GM18868 (cell line): Measurements from ENCODE around the gene NOP58.
"Not testable (repeated sequence)": the region's sequence is repeated elsewhere in the genome, so short reads cannot be mapped to it uniquely, and the experiment has no call there.

Experiments
- ATAC-seq: cut with Tn5 transposase; IDR thresholded peaks from one replicate; pipeline ENCODE4 v1.9.1; 2021; ENCODE audit warnings: mild to moderate bottlenecking, moderate library complexity; ENCODE audit not compliant: unreplicated experiment

Gene NOP58

GRCh38 chr2:202265467-202266277 is at the start of gene NOP58:
NOP58 (plus strand) TSS chr2:202265763; CDS start chr2:202265942, 179 bp downstream.
- ATAC-seq = peak; percentile 82

- no peak for ATAC-seq
Measured at GRCh38 chr2:202221873-202222272, 43.7 kb upstream of the NOP58 start.

- ATAC-seq = peak; percentile 23
Measured at GRCh38 chr2:202237787-202238233, 27.8 kb upstream of the NOP58 start.

DNA sequence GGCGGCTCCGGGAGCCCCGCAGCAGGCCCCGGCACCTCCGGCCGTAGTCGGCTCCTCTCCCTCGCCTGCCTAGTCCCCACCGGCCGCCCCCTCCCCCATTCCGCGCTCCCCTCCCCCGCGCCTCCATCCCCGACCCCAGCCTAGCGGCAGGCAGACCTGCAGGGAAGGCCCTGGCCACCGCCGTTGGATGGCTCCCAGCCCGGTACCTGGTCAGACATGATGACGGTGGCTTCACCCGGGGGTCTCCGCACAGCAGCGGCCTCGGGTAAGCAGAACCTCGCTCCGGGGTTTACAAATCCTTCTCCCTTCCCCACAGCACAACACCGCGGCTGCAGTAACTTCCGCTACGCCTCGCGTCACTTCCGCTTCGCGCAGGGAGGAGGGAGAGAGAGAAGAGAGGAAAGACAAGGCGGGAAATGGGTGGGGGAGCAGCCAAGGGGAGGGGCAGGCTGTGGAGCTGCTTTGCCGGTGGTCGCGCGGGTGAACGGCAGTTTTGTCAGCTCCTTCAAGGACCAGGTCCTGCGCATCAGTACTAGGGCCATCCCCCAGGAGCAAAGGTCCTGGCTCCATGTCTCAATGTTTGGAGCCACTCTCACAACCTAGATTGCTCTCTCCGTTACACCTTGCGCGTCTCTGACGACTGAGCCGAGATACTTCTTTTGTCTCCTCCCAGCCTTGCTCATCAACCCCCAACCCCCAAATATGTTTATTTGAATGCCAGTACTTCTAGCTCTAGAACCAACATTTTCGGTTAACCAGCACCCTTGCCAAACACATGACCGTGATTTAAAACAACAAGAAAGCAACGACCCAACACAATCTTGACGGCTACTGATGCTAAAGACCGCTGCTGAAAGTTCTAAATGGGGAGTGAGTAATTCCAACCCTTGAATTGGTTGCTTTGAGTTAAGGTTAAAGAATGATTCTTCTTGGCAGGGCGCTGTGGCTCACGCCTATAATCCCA is 27.0 kb upstream of the NOP58 start, which contains the start of gene SUMO1:
Gene SUMO1 (minus strand): TSS at position 364 of the 964 bp plus-strand sequence. CDS start 146 bp downstream, at position 218.
- ATAC-seq = peak; percentile 99

DNA sequence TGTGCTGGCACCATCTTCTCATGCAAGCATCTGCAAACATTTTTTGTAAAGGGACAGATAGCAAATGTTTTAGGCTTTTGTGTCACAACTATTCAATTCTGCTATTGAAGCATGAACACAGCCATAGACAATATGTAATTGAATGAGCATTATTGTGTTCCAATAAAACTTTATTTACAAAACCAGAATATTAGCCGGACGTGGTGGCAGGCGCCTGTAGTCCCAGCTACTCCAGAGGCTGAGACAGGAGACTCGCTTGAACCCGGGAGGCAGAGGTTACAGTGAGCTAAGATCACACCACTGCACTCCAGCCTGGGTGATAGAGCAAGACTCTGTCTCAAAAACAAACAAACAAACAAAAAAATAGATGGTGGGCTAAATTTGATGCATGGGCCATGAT is 17.9 kb upstream of the NOP58 start:
- not testable (repeated sequence) for ATAC-seq

DNA sequence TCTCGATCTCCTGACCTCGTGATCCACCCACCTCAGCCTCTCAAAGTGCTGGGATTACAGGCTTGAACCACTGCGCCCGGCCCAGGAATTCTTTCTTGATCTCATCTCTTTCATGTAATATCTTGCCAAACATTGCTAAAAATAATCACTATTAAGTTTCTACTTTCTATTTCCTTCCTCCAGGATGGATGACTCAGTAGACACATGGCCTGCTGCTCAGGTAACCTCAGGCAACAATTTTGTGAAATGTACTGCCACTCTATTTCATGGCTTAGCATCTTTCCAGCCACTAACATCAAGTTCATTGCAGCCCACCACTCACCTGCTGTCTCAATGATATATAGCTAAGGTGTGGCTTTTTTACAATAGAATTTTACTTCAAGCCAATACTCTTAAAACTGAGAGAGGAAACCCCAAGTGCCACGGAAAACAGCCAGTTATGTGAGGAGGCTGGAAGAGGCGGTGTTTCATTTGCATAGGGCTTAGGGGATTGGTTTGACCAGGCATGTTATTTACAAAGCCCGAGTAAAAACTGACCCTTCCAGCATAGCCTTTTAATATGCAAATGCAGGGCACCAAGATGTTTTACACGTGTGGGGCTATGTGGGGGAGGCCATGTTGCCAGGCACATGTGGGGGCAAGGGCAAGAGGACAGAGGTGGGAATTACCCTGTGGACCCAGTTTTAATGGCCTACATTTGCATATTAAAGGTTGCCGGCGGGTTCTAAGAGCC is 15.9 kb upstream of the NOP58 start:
- ATAC-seq = no peak

- ATAC-seq = no peak
Measured at GRCh38 chr2:202251494-202251893, 14.1 kb upstream of the NOP58 start.

DNA sequence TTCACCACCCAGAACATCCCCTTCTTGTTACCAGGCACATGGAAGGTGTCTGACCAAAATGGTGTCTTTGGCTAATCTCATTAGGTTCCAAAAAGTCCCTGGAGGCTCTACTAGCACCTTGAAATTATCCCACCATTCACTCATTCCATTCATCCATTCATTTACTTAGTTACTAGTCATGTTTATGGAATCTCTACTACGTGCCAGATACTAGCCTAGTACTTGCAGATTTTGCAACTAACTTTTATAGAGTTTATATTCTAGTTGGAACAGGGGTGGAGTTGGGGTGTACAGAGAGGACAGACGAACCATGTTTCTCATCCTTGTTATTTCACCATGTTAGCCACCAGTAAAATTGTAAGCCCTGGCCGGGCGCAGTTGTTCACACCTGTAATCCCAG is 4.0 kb upstream of the NOP58 start:
- no peak for ATAC-seq

DNA sequence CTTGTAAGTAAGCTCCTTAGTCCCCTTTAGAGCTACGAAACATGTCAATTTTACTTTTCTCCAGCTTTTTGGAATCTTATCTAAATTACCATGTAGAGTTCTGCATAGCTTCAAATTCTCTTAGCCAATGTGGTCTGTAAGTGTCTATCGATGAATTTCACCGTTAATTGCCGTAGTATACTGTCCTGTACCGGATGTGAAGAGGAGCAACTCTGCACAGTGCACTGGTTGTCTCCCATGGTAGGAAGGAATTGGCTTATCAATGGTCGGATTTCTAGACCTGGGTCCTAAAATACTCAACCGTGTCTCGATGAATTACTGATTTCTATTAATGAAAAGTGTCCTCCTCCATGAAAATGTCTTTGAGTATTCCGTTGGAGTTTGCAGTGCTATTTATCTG is 1.9 kb downstream of the NOP58 start:
- no peak for ATAC-seq

DNA sequence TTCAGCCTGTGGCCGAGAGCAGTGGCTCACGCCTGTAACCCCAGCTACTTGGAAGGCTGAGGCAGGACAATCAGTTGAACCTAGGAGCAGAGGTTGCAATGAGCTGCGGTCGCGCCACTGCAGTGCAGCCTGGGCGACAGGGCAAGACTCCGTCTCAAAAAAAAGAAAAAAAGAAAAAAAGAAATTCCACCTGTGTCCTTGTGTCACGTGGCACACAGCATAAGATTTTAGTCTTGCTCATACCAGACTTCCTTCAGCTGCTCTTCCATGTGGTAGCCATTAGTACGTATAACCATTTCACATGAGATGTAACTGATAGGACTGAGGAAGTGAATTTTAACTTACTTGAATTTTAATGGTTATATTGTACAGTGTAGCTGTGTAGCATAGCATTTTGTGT is 4.0 kb downstream of the NOP58 start:
- no peak for ATAC-seq

GRCh38 chr2:202270487-202270886 is 4.9 kb downstream of the NOP58 start:
- no peak for ATAC-seq

- ATAC-seq = not testable (repeated sequence)
Measured at GRCh38 chr2:202276078-202276720, 10.6 kb downstream of the NOP58 start.

- ATAC-seq = peak; percentile 73
Measured at GRCh38 chr2:202278036-202278760, 12.6 kb downstream of the NOP58 start.

DNA sequence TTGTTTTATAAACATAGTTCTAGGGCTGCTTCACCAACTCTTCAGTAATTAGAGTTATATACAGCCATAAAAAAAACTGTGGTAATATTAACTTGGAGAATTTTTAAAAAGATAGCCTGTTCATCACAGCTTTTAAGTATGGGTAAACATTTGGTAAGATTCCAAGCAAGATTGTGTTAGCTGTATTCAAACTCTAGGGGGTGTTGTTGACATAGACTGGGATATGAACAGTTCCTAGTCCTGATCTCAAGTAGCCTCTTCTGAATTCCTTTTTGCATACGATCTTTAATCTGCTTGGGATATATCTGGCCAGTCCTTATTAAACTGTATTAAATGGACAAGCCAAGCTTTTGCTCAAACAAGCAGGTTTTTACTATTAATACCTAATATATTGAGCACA is 13.4 kb downstream of the NOP58 start:
- ATAC-seq = no peak

DNA sequence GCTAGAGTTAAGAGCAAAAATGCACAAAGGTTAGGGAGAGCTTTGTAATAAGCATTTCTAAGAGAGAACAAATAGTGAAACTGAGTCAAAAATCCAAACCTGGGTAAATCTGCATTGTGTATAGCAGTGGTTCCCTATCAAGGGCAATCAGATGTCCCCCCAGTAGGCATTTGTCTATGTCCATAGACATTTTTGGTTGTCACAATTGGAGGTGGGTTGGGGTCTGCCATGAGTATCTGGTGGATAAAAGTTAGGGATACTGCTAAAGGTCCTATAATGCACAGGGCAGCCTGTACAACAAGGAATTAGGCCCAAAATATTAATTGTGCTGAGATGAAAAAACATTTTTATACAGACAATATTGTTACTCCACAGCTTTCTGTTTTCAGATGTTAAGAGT is 21.0 kb downstream of the NOP58 start:
- ATAC-seq = no peak

DNA sequence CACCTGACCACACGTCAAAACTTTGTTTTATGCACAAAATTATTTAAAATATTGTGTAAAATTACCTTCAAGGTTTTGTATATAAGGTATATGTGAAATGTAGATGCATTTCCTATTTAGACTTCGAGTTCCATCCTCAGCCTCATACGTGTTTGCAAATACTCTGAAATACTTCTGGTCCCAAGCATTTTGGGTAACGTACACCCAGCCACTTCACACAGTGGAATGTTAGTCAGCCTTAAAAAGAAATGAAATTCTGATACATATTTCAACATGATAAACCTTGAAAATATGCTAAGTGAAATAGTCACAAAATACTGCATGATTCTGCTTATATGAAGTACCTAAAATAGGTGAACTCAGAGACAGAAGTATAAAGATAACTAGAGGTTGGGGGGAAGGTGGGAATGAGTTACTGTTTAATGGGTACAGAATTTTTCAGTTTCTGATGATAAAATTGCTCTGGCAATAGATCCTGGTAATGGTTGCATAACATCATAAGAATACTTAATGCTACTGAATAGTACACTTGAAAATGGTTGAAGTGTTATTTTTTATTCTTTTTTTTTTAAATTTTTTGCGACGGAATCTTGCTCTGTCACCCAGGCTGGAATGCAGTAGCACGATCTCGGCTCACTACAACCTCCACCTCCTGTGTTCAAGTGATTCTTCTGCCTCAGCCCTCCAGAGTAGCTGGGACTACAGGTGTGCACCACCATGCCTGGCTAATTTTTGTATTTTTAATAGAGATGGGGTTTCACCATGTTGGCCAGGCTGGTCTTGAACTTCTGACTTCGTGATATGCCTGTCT is 24.0 kb downstream of the NOP58 start:
- ATAC-seq = no peak

DNA sequence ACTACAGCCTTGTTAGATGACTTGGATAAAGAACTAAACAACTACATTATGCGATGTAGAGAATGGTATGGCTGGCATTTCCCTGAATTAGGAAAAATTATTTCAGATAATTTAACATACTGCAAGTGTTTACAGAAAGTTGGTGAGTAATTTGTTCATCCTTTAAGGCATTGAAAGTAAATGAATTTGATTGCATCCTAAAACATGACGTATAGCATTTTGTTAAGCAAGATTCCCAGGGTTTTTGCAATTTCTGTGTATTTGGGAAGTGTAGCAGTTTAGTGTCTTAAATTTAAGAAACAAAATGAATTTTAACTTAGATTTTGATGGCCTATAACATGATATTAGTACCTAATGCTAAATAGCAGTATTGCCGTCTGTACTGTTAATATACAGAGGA is 24.8 kb downstream of the NOP58 start:
- ATAC-seq = no peak

DNA sequence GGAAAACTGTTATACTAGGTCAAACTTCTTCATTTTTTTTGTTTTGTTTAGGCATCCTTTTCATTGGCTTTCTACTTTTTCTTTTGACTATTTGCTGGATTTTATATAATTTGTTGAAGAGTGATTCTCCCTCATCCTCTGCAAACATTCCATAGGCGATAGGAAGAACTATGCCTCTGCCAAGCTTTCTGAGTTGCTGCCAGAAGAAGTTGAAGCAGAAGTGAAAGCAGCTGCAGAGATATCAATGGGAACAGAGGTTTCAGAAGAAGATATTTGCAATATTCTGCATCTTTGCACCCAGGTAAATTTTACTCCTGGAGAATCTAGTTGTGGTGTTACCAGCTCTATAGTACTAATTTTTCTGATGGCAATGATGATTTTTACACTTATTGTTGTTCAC is 25.4 kb downstream of the NOP58 start:
- no peak for ATAC-seq

GRCh38 chr2:202299712-202300111 is 34.1 kb downstream of the NOP58 start:
- peak; percentile 83 for ATAC-seq
